Neural progenitor cell (in vitro differentiated cells): ENCODE measurements around the gene STK33.

Experiments used
- CTCF ChIP-seq: fragments of 200-600 bp; sonication (generic); IDR thresholded peaks from 2 replicates; pipeline ENCODE4 v1.5.1; 2017; ENCODE audit warnings: antibody characterized with exemption, mild to moderate bottlenecking
- EZH2 ChIP-seq: fragments of 200-600 bp; sonication (generic); IDR thresholded peaks from 2 replicates; pipeline ENCODE4 v1.6.1; 2017; ENCODE audit warnings: antibody characterized with exemption, mild to moderate bottlenecking, moderate library complexity
- EZH2phosphoT487 ChIP-seq: fragments of 200-600 bp; sonication (generic); IDR thresholded peaks from 2 replicates; pipeline ENCODE4 v1.6.1; 2017; ENCODE audit warnings: antibody characterized with exemption

- no peak for TF ChIP-seq CTCF
- TF ChIP-seq EZH2, result no peak
- no peak for TF ChIP-seq EZH2phosphoT487
These were observed 573 bp downstream of the STK33 start for GRCh38 chr11:8593455-8593854.
